ENCODE measurements around the gene NFIX. TPM values are rescaled to one million over a fixed set of nuclear protein-coding genes. Genes with fewer than 3 reads are reported as not detected.

The NFIX gene
- total RNA-seq (100 to 1,000 TPM; 129 to 190 TPM), polyA plus RNA-seq (10 to 100 TPM; 26.0 to 50.5 TPM)
- long read RNA-seq, donor 1, transcript NFIX-203 (10 exons, 3,143 nt) = major isoform, 11 of 79 reads
- long read RNA-seq, donor 1, transcript NFIX-208 (9 exons, 1,537 nt) = minor isoform, 9 of 79 reads
- long read RNA-seq, donor 1, partial matches to known transcripts = 57 of 79 reads
- long read RNA-seq, donor 1, other reads (novel, unspliced or antisense) = 0 of 79 reads
- long read RNA-seq, donor 2, partial matches to known transcripts = 19 of 24 reads
- long read RNA-seq, donor 2, other reads (novel, unspliced or antisense) = 0 of 24 reads
- long read RNA-seq, donor 3, transcript NFIX-203 (10 exons, 3,143 nt) = minor isoform, 5 of 32 reads
- long read RNA-seq, donor 3, transcript NFIX-208 (9 exons, 1,537 nt) = major isoform, 8 of 32 reads
- long read RNA-seq, donor 3, partial matches to known transcripts = 18 of 32 reads
- long read RNA-seq, donor 3, other reads (novel, unspliced or antisense) = 0 of 32 reads
- long read RNA-seq, donor 4, partial matches to known transcripts = 7 of 12 reads
- long read RNA-seq, donor 4, other reads (novel, unspliced or antisense) = 0 of 12 reads
- long read RNA-seq, donor 5, transcript NFIX-208 (9 exons, 1,537 nt) = minor isoform, 10 of 125 reads
- long read RNA-seq, donor 5, transcript NFIX-203 (10 exons, 3,143 nt) = major isoform, 17 of 125 reads
- long read RNA-seq, donor 5, partial matches to known transcripts = 96 of 125 reads
- long read RNA-seq, donor 5, other reads (novel, unspliced or antisense) = 0 of 125 reads

- TF ChIP-seq CTCF (IDR thresholded peaks at IDR 0.05; ENCODE audit: control extremely low read depth, extremely low read depth) = no peak
- peaks cover 0 to 2% (median 0%) of the 10 kb centered on the region in 4 donors for H3K9me3 ChIP-seq (ENCODE audit: control insufficient read depth in 4 of 4, insufficient read depth in 3 of 4, low read length in 3 of 4)
- peak within 1 kb of the TSS; percentile 84 for H3K4me3 ChIP-seq
- ATAC-seq (ENCODE audit: insufficient read depth, low FRiP score) = peak; percentile 35
- peaks cover 0 to 8% (median 1%) of the 10 kb centered on the region in 4 donors for H3K36me3 ChIP-seq (ENCODE audit: control insufficient read depth in 4 of 4, insufficient read depth in 4 of 4, low read length in 4 of 4)
- peak within 1 kb of the TSS; percentile 74 to 96 for H3K27ac ChIP-seq (ENCODE audit: low read depth in 1 of 2, low read length in 1 of 2)
- peak within 1 kb of the TSS; percentile 25 to 61 for H3K9ac ChIP-seq (ENCODE audit: insufficient read depth in 1 of 2, low read length in 2 of 2)
- 9 to 17% methylated on average over 41 to 83 of the region's 84 CpGs for WGBS, 2 donors
- DNase-seq = peak; percentile 78 to 81 (median 81)
- H3K4me1 ChIP-seq (ENCODE audit: control insufficient read depth in 5 of 5, insufficient read depth in 5 of 5, low read length in 5 of 5) = peaks cover 0 to 30% (median 20%) of the 10 kb centered on the region in 5 donors
- peaks cover 0 to 2% (median 0%) of the 10 kb centered on the region in 3 donors for H3K27me3 ChIP-seq (ENCODE audit: control insufficient read depth in 3 of 3, insufficient read depth in 3 of 3, low read length in 2 of 3)
Observed at GRCh38 chr19:12994701-12995595, at the start of gene NFIX. TSS of gene NFIX (plus strand) at chr19:12995475. CDS start at chr19:12995838, 363 bp downstream.

GRCh38 chr19:12945479-12946091 lies 49.7 kb upstream of the NFIX start, which contains the start of gene RAD23A:
TSS of gene RAD23A (plus strand) at chr19:12945862. CDS start at chr19:12945949, 87 bp downstream.
- peak within 1 kb of the TSS; percentile 85 for H3K4me3 ChIP-seq
- peak; percentile 98 to 99 (median 98) for DNase-seq
- no peaks in the 10 kb centered on the region for H3K9me3 ChIP-seq (ENCODE audit: control insufficient read depth in 4 of 4, insufficient read depth in 3 of 4, low read length in 3 of 4)
- peak within 1 kb of the TSS; percentile 42 to 72 for H3K9ac ChIP-seq (ENCODE audit: insufficient read depth in 1 of 2, low read length in 2 of 2)
- no peaks in the 10 kb centered on the region for H3K27me3 ChIP-seq (ENCODE audit: control insufficient read depth in 3 of 3, insufficient read depth in 3 of 3, low read length in 2 of 3)
- H3K4me1 ChIP-seq (ENCODE audit: control insufficient read depth in 5 of 5, insufficient read depth in 5 of 5, low read length in 5 of 5) = peaks cover 5 to 19% (median 10%) of the 10 kb centered on the region in 5 donors
- TF ChIP-seq CTCF (IDR thresholded peaks at IDR 0.05; ENCODE audit: control extremely low read depth, extremely low read depth) = peak; percentile 4
- 0 to 1% methylated on average over 51 to 62 of the region's 62 CpGs for WGBS, 2 donors
- peak within 1 kb of the TSS; percentile 80 to 95 for H3K27ac ChIP-seq (ENCODE audit: low read depth in 1 of 2, low read length in 1 of 2)
- ATAC-seq (ENCODE audit: insufficient read depth, low FRiP score) = peak; percentile 90
- peaks cover 31 to 57% (median 49%) of the 10 kb centered on the region in 4 donors for H3K36me3 ChIP-seq (ENCODE audit: control insufficient read depth in 4 of 4, insufficient read depth in 4 of 4, low read length in 4 of 4)

GRCh38 chr19:12946092-12946721 lies 49.1 kb upstream of the NFIX start:
- H3K4me1 ChIP-seq (ENCODE audit: control insufficient read depth in 5 of 5, insufficient read depth in 5 of 5, low read length in 5 of 5) = peaks cover 0 to 14% (median 7%) of the 10 kb centered on the region in 5 donors
- DNase-seq = peak; percentile 75 to 84 (median 77)
- WGBS, 2 donors = 1% methylated on average over 38 to 40 of the region's 40 CpGs
- no peak for TF ChIP-seq CTCF (IDR thresholded peaks at IDR 0.05; ENCODE audit: control extremely low read depth, extremely low read depth)
- H3K9ac ChIP-seq (ENCODE audit: insufficient read depth in 1 of 2, low read length in 2 of 2) = peak overlapping the region; percentile 42 to 72
- H3K36me3 ChIP-seq (ENCODE audit: control insufficient read depth in 4 of 4, insufficient read depth in 4 of 4, low read length in 4 of 4) = peaks cover 27 to 54% (median 44%) of the 10 kb centered on the region in 4 donors
- no peaks in the 10 kb centered on the region for H3K27me3 ChIP-seq (ENCODE audit: control insufficient read depth in 3 of 3, insufficient read depth in 3 of 3, low read length in 2 of 3)
- no peaks in the 10 kb centered on the region for H3K9me3 ChIP-seq (ENCODE audit: control insufficient read depth in 4 of 4, insufficient read depth in 3 of 4, low read length in 3 of 4)
- H3K4me3 ChIP-seq = peak overlapping the region; percentile 85
- H3K27ac ChIP-seq (ENCODE audit: low read depth in 1 of 2, low read length in 1 of 2) = peak overlapping the region; percentile 80 to 95
- peak; percentile 83 for ATAC-seq (ENCODE audit: insufficient read depth, low FRiP score)
